Activated naive CD4-positive, alpha-beta T cell treated with anti-CD3 and anti-CD28 coated beads, Interleukin-2, amount 50 U/mL, for 24 hours (primary cell): ENCODE measurements around the gene PIH1D1.
"Not testable (repeated sequence)": the region's sequence is repeated elsewhere in the genome, so short reads cannot be mapped to it uniquely, and the experiment has no call there.

Experiments
- H3K27ac Mint-ChIP-seq: one replicate; pipeline ENCODE4 v1.8.0; 2021; ENCODE audit warnings: mild to moderate bottlenecking, mixed read lengths
- H3K27me3 Mint-ChIP-seq: one replicate; pipeline ENCODE4 v1.8.0; 2021; ENCODE audit warnings: mixed read lengths
- H3K36me3 Mint-ChIP-seq: one replicate; pipeline ENCODE4 v1.8.0; 2021; ENCODE audit warnings: mixed read lengths
- H3K4me1 Mint-ChIP-seq: one replicate; pipeline ENCODE4 v1.8.0; 2021; ENCODE audit warnings: mixed read lengths
- H3K4me3 Mint-ChIP-seq: one replicate; pipeline ENCODE4 v1.8.0; 2021; ENCODE audit warnings: mild to moderate bottlenecking, mixed read lengths
- H3K9me3 Mint-ChIP-seq: one replicate; pipeline ENCODE4 v1.8.0; 2021; ENCODE audit warnings: mixed read lengths

PIH1D1 gene

DNA sequence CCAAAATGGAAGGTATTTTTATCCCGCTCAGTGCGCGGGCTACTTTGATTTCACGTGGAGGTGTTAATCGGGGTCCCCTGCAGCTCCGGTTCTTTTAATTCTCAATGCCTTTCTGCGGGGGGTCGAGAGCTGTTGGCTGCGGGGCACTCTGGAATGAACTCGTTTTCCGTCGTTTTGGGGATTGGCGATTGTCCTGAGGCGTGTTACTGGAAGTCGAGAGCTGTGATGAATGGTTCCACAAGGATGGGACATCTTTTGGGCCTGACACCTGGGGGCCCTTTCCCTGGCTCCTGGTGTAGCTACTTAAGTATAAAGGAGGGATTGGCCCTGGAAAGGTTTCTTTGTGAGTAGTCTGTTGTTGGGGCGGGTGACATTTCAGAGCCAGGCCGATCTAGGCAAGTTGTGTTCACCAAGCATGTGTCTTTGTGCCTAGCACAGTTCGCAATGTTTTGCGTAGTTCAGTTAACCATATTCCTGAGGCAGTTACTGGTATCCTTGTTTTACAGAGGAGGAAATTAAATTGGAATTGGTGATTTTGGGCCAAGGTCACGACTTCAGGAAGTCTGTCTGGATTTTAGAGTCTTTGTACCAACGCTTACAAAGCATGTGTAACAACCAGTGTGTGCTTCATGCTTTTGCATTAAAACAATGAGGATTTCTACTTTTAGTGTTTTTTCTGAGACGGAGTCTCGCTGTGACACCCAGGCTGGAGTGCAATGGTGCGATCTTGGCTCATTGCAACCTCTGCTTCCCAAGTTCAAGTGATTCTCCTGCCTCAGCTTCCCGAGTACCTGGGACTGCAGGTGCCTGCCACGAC lies 36.6 kb upstream of the PIH1D1 start:
- peaks cover 32% of the 10 kb centered on the region for H3K4me1 Mint-ChIP-seq
- peaks cover 41% of the 10 kb centered on the region for H3K36me3 Mint-ChIP-seq
- H3K27me3 Mint-ChIP-seq: no peaks in the 10 kb centered on the region
- H3K4me3 Mint-ChIP-seq: peak overlapping the region; percentile 94
- H3K27ac Mint-ChIP-seq: peak overlapping the region; percentile 99
- H3K9me3 Mint-ChIP-seq: no peaks in the 10 kb centered on the region

DNA sequence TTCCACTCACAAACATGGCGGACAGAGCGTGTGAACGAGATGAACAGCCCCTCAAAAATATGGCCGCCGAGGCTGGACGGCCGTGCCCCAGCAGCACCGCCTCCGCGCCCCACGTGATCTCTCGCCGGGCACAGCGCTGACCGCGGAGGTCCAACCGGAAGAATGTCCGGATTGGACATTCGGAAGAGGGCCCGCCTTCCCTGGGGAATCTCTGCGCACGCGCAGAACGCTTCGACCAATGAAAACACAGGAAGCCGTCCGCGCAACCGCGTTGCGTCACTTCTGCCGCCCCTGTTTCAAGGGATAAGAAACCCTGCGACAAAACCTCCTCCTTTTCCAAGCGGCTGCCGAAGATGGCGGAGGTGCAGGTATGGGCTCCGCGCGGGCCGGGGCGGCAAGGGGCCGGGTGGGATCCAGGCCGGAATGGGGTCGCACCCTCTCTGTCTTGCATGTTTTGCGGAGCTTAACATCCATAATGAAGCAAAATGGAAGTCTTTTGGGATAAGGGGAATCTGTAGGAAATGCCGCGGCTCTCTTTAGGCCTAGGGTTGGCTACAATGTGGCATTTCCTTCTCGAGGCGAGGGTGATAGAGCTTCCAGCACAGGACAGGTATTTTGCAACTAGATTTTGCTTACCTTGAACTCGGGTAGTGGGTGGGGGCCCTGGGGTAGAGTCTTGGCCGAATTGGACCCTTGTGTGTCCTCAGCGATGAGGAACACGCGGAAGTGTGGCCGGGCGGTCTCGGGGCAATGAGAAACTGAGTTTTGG lies 35.8 kb upstream of the PIH1D1 start, which contains the start of gene RPL13A:
RPL13A (plus strand) TSS at position 332 of the 769 bp plus-strand sequence; CDS start at position 354, 22 bp downstream.
- no peaks in the 10 kb centered on the region for H3K9me3 Mint-ChIP-seq
- H3K27ac Mint-ChIP-seq: peak within 1 kb of the TSS; percentile 99
- peaks cover 24% of the 10 kb centered on the region for H3K4me1 Mint-ChIP-seq
- H3K4me3 Mint-ChIP-seq: peak within 1 kb of the TSS; percentile 94
- peaks cover 36% of the 10 kb centered on the region for H3K36me3 Mint-ChIP-seq
- no peaks in the 10 kb centered on the region for H3K27me3 Mint-ChIP-seq

DNA sequence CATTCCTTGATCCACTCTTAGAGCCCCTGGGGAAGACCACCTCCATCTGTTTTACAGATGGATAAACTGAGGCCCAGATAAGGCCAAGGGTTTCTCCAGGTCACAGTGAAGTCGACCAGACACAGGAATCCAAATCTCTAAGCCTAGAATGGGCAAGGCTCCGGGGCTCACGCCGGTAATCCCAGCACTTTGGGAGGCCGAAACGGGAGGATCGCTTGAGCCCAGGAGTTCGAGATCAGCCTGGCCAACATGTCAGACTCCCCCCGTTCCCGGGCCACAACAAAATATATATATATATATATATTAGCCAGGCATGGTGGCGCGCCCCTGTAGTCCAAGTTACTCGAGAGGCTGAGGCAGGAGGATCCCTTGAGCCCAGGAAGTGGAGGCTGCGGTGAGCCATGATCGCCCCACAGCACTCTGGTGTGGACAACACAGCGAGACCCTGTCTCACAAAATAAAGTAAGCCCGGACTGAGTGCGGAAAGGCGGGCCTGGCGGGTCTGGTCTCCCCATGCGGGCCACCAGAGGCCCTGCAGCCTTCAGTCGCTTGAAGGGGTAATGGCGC lies 35.2 kb upstream of the PIH1D1 start:
- H3K4me3 Mint-ChIP-seq: peak overlapping the region; percentile 94
- peaks cover 21% of the 10 kb centered on the region for H3K4me1 Mint-ChIP-seq
- H3K36me3 Mint-ChIP-seq: peaks cover 36% of the 10 kb centered on the region
- no peaks in the 10 kb centered on the region for H3K27me3 Mint-ChIP-seq
- H3K9me3 Mint-ChIP-seq: no peaks in the 10 kb centered on the region
- H3K27ac Mint-ChIP-seq: peak overlapping the region; percentile 99

DNA sequence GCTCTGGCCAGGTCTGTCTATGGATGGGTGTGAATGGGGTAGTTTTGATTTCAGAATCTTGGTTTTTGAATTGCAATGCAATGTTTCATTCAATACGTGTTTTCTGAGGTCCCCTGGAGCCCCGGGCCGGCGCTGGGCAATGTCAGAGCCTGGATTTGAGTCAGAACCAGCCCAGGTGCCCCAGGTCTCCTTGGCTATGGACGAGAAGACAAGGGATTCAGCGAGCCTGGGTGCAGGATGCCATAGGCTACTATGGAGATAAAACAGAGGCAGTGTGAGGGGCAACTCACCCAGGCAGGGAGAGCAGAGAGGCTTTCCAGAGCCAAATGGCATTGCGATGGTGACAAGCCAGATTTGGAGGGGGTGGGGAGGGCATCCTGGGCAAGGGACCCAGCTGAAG lies 34.6 kb upstream of the PIH1D1 start:
- Mint-ChIP-seq H3K36me3 (peaks cover 36% of the 10 kb centered on the region), H3K9me3 (no peaks in the 10 kb centered on the region), H3K4me1 (peaks cover 23% of the 10 kb centered on the region), H3K4me3 (peak overlapping the region; percentile 26), H3K27ac (peak overlapping the region; percentile 88), H3K27me3 (no peaks in the 10 kb centered on the region)

DNA sequence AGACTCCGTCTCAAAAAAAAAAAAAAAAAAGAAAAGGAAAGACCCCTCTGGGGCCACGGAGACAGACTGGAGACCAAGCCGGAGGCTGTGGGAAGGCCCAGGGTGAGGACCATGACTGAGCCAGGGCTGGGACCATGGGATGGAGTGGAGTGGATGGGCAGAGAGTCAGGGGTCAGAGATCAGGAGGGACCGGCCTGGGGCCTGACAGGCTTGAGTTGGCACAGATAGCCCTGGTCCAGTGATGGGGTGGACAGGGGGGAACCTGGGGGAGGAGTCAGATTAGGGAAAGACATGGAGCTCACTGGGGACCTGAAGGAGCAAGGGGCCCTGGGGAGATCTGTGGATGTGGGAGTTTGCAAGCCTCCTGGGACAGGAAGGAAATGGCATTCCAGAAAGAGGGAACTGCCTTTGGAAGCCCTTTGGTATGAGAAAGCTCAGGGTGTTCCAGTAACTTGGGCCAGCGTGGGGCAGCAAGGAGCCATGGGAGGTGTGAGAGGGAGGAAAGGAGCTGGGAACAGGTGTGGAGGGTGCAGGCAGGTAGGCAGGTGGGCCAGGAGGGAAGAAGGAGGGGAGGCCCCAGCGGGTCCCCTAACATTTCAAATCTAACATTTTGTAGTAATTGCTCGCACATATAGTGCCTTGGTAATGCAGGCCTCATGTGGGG lies 29.5 kb upstream of the PIH1D1 start:
- Mint-ChIP-seq H3K27me3 (no peaks in the 10 kb centered on the region), H3K9me3 (no peaks in the 10 kb centered on the region), H3K4me3 (no peak overlapping the region), H3K36me3 (peaks cover 4% of the 10 kb centered on the region), H3K4me1 (peaks cover 15% of the 10 kb centered on the region), H3K27ac (no peak overlapping the region)

DNA sequence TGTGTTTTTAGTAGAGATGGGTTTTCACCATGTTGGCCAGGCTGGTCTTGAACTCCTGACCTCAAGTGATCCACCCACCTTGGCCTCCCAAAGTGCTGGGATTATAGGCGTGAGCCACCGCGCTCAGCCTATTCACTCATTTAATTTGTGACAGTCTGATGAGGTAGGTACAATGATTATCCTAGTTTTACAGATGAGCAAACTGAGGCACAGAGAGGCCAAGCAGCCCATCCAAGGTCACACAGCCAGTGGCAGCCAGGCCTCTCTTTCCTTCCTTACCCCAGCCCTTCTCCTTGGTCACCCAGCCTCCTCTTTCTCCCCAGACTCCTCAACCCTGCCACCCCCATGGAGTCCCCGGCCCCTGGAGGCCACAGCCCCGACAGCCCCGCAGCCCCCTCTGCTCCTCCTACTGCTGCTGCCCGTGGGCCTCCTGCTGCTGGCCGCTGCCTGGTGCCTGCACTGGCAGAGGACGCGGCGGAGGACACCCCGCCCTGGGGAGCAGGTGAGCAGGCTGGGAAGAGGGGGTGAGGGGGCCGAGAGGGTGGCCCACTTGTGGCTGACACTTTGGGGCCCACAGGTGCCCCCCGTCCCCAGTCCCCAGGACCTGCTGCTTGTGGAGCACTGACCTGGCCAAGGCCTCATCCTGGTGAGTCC lies 28.5 kb upstream of the PIH1D1 start:
- H3K27ac Mint-ChIP-seq: peak overlapping the region; percentile 59
- peaks cover 25% of the 10 kb centered on the region for H3K4me1 Mint-ChIP-seq
- no peaks in the 10 kb centered on the region for H3K27me3 Mint-ChIP-seq
- no peaks in the 10 kb centered on the region for H3K9me3 Mint-ChIP-seq
- no peak overlapping the region for H3K4me3 Mint-ChIP-seq
- peaks cover 3% of the 10 kb centered on the region for H3K36me3 Mint-ChIP-seq

DNA sequence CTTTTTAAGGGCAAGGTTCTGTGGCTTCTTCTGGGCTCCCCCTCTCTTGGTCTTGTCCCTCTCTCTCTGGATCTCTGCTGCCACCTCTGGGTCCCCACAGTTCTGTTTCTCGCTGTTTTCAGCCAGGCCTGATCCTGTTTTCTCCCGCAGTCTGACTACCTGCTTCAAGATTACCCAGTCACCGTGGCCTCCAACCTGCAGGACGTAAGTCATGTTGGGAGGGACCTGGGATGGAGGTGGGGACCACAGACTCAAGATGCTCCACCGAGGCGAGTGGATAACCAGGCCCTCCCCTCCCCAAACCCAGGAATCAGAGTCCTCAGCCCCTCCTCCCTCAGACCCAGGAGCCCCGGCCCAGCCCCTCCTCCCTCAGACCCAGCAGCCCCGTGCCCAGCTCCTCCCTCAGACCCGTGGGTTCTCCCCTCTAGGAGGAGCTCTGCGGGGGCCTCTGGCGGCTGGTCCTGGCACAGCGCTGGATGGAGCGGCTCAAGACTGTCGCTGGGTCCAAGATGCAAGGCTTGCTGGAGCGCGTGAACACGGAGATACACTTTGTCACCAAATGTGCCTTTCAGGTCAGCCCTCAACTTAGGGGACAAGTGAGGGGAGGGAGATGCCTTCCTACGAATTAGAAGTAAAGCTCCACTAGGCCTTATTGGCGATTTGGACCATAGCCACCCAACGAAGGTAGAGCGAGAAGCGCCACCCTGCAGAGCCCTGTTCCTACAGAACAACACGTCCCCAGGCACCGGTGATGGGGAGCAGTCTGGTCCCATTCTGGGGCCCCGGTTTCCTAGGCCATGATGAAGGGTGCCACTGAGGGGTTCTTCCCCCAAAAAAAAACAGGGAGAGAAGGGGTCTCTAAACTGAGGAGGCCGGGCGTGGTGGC lies 24.6 kb upstream of the PIH1D1 start:
- Mint-ChIP-seq H3K27ac (peak overlapping the region; percentile 98), H3K27me3 (no peaks in the 10 kb centered on the region), H3K4me1 (peaks cover 47% of the 10 kb centered on the region), H3K36me3 (peaks cover 3% of the 10 kb centered on the region), H3K9me3 (no peaks in the 10 kb centered on the region), H3K4me3 (peak overlapping the region; percentile 96)

DNA sequence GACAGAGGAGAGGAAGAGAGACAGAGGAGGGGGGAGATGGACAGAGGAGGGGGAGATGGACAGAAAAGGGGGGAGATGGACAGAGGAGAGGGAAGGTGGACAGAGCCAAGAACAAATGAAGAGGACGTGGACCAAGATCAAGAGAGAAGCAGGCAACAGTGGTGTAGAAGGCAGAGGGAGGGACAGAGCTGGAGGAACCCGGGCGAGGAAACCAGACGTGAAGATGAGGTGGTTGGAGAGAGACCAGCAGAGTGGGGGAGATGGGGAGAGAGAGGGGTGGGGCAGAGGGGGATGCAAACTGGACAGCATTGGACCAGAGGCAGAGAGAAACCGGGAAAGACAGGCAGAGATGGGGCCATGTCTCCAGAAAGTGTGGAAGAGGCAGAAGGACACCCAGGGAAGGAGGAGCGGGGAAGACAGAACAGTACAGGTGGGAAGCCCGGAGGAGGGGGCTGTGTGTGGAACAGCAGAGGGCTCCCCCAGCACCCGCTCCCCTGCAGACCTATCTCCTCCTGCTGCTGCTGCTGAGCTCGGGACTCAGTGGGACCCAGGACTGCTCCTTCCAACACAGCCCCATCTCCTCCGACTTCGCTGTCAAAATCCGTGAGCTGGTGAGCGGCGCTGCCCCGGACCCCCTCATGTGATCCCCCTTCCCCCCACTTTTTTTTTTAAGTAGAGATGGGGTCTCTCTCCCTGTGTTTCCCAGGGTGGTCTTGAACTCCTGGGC lies 23.7 kb upstream of the PIH1D1 start:
- H3K27me3 Mint-ChIP-seq: no peaks in the 10 kb centered on the region
- H3K9me3 Mint-ChIP-seq: no peaks in the 10 kb centered on the region
- peaks cover 3% of the 10 kb centered on the region for H3K36me3 Mint-ChIP-seq
- H3K4me3 Mint-ChIP-seq: peak overlapping the region; percentile 96
- peaks cover 51% of the 10 kb centered on the region for H3K4me1 Mint-ChIP-seq
- peak overlapping the region; percentile 98 for H3K27ac Mint-ChIP-seq

DNA sequence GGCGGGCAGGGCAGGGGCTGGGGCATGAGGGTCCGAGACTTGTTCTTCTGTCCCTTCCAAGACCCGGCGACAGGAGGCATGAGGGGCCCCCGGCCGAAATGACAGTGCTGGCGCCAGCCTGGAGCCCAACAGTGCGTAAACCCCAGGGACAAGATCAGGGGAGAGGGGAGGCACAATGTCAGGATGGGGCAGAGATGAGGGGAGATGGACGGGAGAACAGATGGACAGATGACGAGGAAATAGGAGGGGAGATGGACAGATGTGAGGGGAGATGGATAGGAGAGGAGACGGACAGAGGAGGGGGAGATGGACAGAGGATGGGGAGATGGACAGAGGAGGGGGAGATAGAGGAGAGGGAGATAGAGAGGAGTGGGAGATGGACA lies 22.9 kb upstream of the PIH1D1 start:
- Mint-ChIP-seq H3K27ac (peak overlapping the region; percentile 98), H3K4me1 (peaks cover 59% of the 10 kb centered on the region), H3K27me3 (no peaks in the 10 kb centered on the region), H3K9me3 (no peaks in the 10 kb centered on the region), H3K36me3 (peaks cover 3% of the 10 kb centered on the region), H3K4me3 (peak overlapping the region; percentile 96)

DNA sequence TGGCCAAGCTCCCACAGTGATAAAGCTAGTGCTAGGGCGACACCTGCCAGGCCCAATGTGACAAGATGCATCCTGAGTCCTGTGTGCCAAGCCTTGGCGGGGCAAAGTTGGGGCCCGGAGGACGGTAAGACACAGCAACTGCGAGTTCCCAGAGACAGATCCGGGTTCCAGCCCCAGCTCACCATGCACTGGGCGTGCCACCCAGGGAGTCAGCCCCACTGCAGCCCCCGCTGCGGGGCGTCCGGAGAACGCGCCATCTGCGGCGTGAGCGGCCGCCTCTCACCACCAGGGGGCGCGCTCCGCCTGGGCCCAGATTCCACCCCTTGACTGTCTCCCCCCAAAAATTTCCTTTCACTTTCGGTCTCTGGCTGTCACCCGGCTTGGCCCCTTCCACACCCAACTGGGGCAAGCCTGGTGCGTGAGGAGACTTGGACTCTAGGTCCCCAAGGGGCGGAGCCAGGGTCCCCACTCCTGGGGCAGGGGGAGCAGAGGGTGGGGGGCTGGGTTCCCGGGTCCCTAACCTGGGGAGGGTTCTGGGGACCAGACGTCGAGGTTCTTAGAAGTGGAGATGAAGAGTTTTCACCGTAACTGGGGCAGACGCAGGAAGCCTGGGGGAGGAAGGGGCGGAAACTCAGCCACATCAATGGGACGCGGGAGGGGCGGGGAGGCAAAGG lies 22.4 kb upstream of the PIH1D1 start, which contains the start of gene FLT3LG:
FLT3LG (plus strand) TSS at position 348 of the 674 bp plus-strand sequence. CDS start 425 bp downstream, outside the sequence.
- Mint-ChIP-seq H3K36me3 (peaks cover 3% of the 10 kb centered on the region), H3K27me3 (no peaks in the 10 kb centered on the region), H3K27ac (peak within 1 kb of the TSS; percentile 98), H3K4me3 (peak within 1 kb of the TSS; percentile 96), H3K4me1 (peaks cover 62% of the 10 kb centered on the region), H3K9me3 (no peaks in the 10 kb centered on the region)

DNA sequence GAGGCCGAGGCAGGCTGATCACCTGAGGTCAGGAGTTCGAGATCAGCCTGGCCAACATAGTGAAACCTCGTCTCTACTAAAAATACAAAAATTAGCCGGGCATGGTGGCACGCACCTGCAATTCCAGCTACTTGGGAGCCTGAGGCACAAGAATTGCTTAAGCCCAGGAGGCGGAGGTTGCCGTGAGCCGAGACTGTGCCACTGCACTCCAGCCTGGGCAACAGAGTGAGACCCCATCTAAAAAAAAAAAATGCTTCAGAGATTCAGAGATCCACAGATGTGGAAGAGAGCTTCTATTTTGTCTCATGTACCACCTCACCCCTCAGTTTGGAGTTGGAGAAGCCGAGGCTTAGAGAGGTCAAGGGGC lies 21.9 kb upstream of the PIH1D1 start:
- not testable (repeated sequence) for H3K36me3 Mint-ChIP-seq, H3K9me3 Mint-ChIP-seq, H3K27me3 Mint-ChIP-seq
- H3K4me3 Mint-ChIP-seq: peak overlapping the region; percentile 96
- peaks cover 65% of the 10 kb centered on the region for H3K4me1 Mint-ChIP-seq
- peak overlapping the region; percentile 98 for H3K27ac Mint-ChIP-seq

DNA sequence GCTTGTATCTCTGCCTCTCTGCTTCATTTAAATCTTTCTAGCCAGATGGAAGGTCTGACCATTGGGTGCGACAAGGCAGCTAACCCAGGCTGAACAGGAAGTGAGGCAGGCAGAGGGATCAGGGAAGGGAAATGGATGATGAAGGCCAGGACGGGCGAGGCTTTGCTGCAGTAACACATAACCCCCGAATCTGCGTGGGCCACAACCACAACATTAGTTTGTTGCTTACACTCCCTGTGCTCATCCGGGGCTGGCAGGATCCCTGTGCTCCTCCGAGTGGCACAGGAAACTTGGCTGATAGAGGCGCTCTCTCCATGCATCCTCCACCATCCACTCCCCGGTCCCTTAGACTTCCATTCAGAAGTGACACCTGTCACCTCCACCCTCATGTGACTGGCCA lies 21.3 kb upstream of the PIH1D1 start:
- Mint-ChIP-seq H3K27me3 (no peaks in the 10 kb centered on the region), H3K36me3 (peaks cover 3% of the 10 kb centered on the region), H3K4me1 (peaks cover 66% of the 10 kb centered on the region), H3K4me3 (peak overlapping the region; percentile 96), H3K27ac (peak overlapping the region; percentile 98), H3K9me3 (no peaks in the 10 kb centered on the region)

DNA sequence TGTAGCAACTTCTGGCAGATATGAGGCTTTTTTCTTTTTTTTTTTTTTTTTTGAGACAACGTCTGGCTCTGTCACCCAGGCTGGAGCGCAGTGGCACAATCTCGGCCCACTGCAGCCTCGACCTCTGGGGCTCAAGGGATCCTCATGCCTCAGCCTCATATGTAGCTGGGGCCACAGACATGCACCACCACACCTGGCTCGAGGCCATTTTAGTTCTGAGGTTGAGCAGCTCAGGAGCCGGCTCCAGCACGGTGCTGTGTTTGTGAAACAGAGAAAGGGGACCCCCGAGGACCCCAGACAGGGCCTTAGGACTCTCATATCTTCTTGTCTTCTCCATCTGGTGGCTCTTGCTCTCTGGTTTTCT lies 19.0 kb upstream of the PIH1D1 start:
- peaks cover 55% of the 10 kb centered on the region for H3K4me1 Mint-ChIP-seq
- H3K4me3 Mint-ChIP-seq: peak overlapping the region; percentile 36
- H3K27me3 Mint-ChIP-seq: no peaks in the 10 kb centered on the region

More for the DNA sequence above, 19.0 kb upstream of the PIH1D1 start:
- Mint-ChIP-seq H3K9me3 (no peaks in the 10 kb centered on the region), H3K36me3 (no peaks in the 10 kb centered on the region), H3K27ac (peak overlapping the region; percentile 68)
